ENCODE results near the gene LEP. TPM values are rescaled to one million over a fixed set of nuclear protein-coding genes. Genes with fewer than 3 reads are reported as not detected.

LEP gene
- total RNA-seq, 2 experiments from 2014 or later: not detected

GRCh38 chr7:128197989-128198580 lies 43.0 kb upstream of the LEP start:
- DNase-seq (no peak), ATAC-seq (no peak)
- peaks cover 26% of the 10 kb centered on the region for H3K27me3 Mint-ChIP-seq
- peaks cover 16% of the 10 kb centered on the region for H3K9me3 Mint-ChIP-seq
- TF ChIP-seq, protein P1, sequence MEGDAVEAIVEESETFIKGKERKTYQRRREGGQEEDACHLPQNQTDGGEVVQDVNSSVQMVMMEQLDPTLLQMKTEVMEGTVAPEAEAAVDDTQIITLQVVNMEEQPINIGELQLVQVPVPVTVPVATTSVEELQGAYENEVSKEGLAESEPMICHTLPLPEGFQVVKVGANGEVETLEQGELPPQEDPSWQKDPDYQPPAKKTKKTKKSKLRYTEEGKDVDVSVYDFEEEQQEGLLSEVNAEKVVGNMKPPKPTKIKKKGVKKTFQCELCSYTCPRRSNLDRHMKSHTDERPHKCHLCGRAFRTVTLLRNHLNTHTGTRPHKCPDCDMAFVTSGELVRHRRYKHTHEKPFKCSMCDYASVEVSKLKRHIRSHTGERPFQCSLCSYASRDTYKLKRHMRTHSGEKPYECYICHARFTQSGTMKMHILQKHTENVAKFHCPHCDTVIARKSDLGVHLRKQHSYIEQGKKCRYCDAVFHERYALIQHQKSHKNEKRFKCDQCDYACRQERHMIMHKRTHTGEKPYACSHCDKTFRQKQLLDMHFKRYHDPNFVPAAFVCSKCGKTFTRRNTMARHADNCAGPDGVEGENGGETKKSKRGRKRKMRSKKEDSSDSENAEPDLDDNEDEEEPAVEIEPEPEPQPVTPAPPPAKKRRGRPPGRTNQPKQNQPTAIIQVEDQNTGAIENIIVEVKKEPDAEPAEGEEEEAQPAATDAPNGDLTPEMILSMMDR (IDR thresholded peaks at IDR 0.05): no peak
- POLR2A ChIA-PET: no interaction called here
- H3K4me3 Mint-ChIP-seq: no peak overlapping the region
- peaks cover 3% of the 10 kb centered on the region for H3K36me3 Mint-ChIP-seq (ENCODE audit: low read depth)
- H3K27ac Mint-ChIP-seq: no peak overlapping the region
- CTCF ChIA-PET: interaction anchor here (0.6 to 3.0 kb wide), 4 partner anchors 10 to 490 kb away, joined by 3 to 9 read pairs (median 3); no protein-coding TSS in a partner anchor
- intact Hi-C loops (cut with micrococcal nuclease): no loop called here
- peaks cover 9% of the 10 kb centered on the region for H3K4me1 Mint-ChIP-seq (ENCODE audit: low read depth)

- TF ChIP-seq, protein P1 (IDR thresholded peaks at IDR 0.05): no peak
- no peak overlapping the region for H3K4me3 Mint-ChIP-seq
- no peak for DNase-seq
- H3K27ac Mint-ChIP-seq: no peak overlapping the region
- ChIA-PET POLR2A (no interaction called here), CTCF (interaction anchor here (1.0 to 3.0 kb wide), 4 partner anchors 8 to 64 kb away, joined by 3 to 9 read pairs (median 6); no protein-coding TSS in a partner anchor)
- H3K4me1 Mint-ChIP-seq (ENCODE audit: low read depth): peaks cover 9% of the 10 kb centered on the region
- peaks cover 2% of the 10 kb centered on the region for H3K9me3 Mint-ChIP-seq
- H3K27me3 Mint-ChIP-seq: peaks cover 38% of the 10 kb centered on the region
- peaks cover 2% of the 10 kb centered on the region for H3K36me3 Mint-ChIP-seq (ENCODE audit: low read depth)
- intact Hi-C loops (cut with micrococcal nuclease): loop anchor here (10.0 kb wide), 1 partner anchor 166 kb away; the partner anchor contains the start of gene LRRC4
- ATAC-seq: no peak
Measured at GRCh38 chr7:128200376-128200775, 40.7 kb upstream of the LEP start.

DNA sequence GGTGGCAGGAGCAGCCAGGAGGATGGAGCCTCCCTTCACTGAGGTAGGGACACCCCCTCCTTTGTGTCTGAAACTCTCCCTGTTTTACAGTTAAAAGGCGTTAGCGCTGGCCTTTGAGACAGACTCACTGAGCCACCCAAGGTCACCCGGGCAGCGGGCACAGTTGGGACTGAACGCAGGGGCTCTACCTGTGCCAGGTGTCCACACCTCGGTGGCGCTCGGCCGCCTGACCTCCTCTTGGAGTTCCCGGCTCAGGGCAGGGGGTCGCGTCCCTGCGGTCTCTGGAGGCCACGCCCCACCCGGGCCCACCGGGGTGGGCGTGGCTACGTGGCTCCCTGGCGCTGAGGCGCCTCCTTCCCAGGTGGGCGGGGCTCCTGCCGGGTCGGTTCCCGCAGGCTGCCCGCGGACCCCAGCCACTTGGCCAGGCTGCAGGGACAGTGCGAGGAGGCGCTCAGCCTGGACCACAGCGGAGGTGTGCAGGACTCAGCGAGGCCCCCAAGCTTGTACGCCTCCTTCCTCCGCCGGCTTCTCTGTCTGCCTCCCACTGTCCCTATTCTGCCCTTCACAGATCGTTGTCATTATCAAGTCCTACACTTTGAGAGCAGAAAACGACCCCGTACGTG lies 39.9 kb upstream of the LEP start:
- H3K4me3 Mint-ChIP-seq: peak overlapping the region; percentile 41
- H3K36me3 Mint-ChIP-seq (ENCODE audit: low read depth): no peaks in the 10 kb centered on the region
- POLR2A ChIA-PET: no interaction called here

DNA sequence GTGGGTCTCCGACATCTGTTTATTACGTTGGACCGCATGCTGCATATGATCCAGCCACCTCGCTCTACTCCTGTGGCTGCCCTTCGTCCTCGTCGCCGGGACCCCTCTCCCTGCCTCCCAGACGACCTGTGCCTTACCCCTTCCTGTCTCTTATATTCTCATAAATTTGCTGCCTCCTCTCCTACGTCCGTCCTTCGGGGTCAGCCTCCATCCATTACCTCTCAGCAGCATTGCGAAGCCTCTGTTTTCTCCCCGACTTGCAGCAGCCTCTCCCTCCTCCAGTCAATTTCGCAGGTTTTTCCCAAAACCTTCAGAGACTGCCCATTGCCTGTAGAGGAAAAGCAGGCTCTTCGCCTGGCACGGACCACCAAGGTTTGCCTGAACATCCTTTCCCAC lies 39.4 kb upstream of the LEP start:
- intact Hi-C loops (cut with micrococcal nuclease): loop anchor here (10.0 kb wide), 1 partner anchor 167 kb away; the partner anchor contains the start of gene LRRC4
- POLR2A ChIA-PET: no interaction called here
- no peak for DNase-seq
- Mint-ChIP-seq H3K36me3 (ENCODE audit: low read depth) (no peaks in the 10 kb centered on the region), H3K27ac (no peak overlapping the region), H3K9me3 (peaks cover under 1% of the 10 kb centered on the region), H3K4me1 (ENCODE audit: low read depth) (peaks cover 9% of the 10 kb centered on the region), H3K27me3 (peaks cover 42% of the 10 kb centered on the region), H3K4me3 (peak overlapping the region; percentile 41)
- CTCF ChIA-PET: no interaction called here
- ATAC-seq: no peak
- TF ChIP-seq, protein P1 (IDR thresholded peaks at IDR 0.05): no peak

More for the DNA sequence above, 39.9 kb upstream of the LEP start:
- ATAC-seq: peak; percentile 30
- CTCF ChIA-PET: interaction anchor here (2.5 kb wide), 1 partner anchor 8 kb away, joined by 8 read pairs; no protein-coding TSS in a partner anchor
- H3K27me3 Mint-ChIP-seq: peaks cover 42% of the 10 kb centered on the region
- no peak for DNase-seq
- intact Hi-C loops (cut with micrococcal nuclease): loop anchor here (10.0 kb wide), 1 partner anchor 166 kb away; the partner anchor contains the start of gene LRRC4
- H3K27ac Mint-ChIP-seq: no peak overlapping the region
- TF ChIP-seq, protein P1 (IDR thresholded peaks at IDR 0.05): no peak
- H3K9me3 Mint-ChIP-seq: peaks cover 2% of the 10 kb centered on the region
- H3K4me1 Mint-ChIP-seq (ENCODE audit: low read depth): peaks cover 9% of the 10 kb centered on the region

Data from activated CD8-positive, alpha-beta T cell treated with anti-CD3 and anti-CD28 coated beads for 36 hours (primary cell).